ENCODE results near the gene TYW1B.
"Not testable (repeated sequence)": the region's sequence is repeated elsewhere in the genome, so short reads cannot be mapped to it uniquely, and the experiment has no call there.

DNA sequence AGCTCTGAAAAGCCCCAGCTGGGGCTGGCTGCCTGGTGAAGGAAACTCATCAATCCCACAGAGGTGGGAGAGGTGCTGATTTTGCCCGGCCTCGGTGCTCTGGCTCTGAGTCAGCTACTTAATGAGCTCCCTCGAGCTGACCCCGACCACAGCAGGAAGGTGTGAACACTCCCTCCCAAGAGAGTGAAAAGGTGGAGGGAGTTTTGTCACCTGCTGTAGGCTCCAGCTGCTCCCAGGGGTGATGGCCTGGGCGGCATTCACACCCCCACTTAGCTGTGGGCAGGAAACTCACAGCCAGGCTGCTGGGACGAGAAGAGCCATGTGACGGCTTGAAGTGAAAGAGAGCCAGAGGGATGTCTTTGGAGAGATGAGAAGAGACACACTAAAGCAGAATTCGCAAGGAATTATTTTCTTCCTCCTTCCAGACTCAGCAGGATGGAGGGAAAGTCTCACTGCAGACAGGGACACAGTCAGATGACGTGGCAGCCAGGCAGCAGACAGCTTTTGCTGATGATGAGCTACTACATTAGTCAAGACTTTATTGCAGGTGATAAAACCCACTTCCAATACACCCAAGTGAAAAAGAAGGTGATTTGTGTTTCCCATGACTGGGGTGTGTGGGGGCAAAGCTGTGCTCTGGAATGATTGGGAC, 281.3 kb downstream of the TYW1B start:
- TF ChIP-seq, protein P1, sequence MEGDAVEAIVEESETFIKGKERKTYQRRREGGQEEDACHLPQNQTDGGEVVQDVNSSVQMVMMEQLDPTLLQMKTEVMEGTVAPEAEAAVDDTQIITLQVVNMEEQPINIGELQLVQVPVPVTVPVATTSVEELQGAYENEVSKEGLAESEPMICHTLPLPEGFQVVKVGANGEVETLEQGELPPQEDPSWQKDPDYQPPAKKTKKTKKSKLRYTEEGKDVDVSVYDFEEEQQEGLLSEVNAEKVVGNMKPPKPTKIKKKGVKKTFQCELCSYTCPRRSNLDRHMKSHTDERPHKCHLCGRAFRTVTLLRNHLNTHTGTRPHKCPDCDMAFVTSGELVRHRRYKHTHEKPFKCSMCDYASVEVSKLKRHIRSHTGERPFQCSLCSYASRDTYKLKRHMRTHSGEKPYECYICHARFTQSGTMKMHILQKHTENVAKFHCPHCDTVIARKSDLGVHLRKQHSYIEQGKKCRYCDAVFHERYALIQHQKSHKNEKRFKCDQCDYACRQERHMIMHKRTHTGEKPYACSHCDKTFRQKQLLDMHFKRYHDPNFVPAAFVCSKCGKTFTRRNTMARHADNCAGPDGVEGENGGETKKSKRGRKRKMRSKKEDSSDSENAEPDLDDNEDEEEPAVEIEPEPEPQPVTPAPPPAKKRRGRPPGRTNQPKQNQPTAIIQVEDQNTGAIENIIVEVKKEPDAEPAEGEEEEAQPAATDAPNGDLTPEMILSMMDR (IDR thresholded peaks at IDR 0.05; ENCODE audit: low read depth, low read length, missing input control): not testable (repeated sequence)
- not testable (repeated sequence) for TF ChIP-seq SP1 (IDR thresholded peaks at IDR 0.05); MAX (IDR thresholded peaks at IDR 0.05); YY1 (IDR thresholded peaks at IDR 0.05); JUND (IDR thresholded peaks at IDR 0.05); RAD21 (IDR thresholded peaks at IDR 0.05); EGR1 (IDR thresholded peaks at IDR 0.05; ENCODE audit: low read depth in 2 of 2); NR2F2 (IDR thresholded peaks at IDR 0.05); HNF4G (IDR thresholded peaks at IDR 0.05)
- TF ChIP-seq, protein P2, sequence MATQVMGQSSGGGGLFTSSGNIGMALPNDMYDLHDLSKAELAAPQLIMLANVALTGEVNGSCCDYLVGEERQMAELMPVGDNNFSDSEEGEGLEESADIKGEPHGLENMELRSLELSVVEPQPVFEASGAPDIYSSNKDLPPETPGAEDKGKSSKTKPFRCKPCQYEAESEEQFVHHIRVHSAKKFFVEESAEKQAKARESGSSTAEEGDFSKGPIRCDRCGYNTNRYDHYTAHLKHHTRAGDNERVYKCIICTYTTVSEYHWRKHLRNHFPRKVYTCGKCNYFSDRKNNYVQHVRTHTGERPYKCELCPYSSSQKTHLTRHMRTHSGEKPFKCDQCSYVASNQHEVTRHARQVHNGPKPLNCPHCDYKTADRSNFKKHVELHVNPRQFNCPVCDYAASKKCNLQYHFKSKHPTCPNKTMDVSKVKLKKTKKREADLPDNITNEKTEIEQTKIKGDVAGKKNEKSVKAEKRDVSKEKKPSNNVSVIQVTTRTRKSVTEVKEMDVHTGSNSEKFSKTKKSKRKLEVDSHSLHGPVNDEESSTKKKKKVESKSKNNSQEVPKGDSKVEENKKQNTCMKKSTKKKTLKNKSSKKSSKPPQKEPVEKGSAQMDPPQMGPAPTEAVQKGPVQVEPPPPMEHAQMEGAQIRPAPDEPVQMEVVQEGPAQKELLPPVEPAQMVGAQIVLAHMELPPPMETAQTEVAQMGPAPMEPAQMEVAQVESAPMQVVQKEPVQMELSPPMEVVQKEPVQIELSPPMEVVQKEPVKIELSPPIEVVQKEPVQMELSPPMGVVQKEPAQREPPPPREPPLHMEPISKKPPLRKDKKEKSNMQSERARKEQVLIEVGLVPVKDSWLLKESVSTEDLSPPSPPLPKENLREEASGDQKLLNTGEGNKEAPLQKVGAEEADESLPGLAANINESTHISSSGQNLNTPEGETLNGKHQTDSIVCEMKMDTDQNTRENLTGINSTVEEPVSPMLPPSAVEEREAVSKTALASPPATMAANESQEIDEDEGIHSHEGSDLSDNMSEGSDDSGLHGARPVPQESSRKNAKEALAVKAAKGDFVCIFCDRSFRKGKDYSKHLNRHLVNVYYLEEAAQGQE (IDR thresholded peaks at IDR 0.05): not testable (repeated sequence)
- TF ChIP-seq, protein P3, sequence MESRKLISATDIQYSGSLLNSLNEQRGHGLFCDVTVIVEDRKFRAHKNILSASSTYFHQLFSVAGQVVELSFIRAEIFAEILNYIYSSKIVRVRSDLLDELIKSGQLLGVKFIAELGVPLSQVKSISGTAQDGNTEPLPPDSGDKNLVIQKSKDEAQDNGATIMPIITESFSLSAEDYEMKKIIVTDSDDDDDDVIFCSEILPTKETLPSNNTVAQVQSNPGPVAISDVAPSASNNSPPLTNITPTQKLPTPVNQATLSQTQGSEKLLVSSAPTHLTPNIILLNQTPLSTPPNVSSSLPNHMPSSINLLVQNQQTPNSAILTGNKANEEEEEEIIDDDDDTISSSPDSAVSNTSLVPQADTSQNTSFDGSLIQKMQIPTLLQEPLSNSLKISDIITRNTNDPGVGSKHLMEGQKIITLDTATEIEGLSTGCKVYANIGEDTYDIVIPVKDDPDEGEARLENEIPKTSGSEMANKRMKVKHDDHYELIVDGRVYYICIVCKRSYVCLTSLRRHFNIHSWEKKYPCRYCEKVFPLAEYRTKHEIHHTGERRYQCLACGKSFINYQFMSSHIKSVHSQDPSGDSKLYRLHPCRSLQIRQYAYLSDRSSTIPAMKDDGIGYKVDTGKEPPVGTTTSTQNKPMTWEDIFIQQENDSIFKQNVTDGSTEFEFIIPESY (IDR thresholded peaks at IDR 0.05): not testable (repeated sequence)
